COLO668 (cell line): ENCODE results near the gene SPDEF.

Experiments used
- DNase-seq: peaks from one replicate; lab custom pipeline; 2025; ENCODE audit not compliant: unreplicated experiment; lab: John Stamatoyannopoulos, UW

Gene SPDEF

DNA sequence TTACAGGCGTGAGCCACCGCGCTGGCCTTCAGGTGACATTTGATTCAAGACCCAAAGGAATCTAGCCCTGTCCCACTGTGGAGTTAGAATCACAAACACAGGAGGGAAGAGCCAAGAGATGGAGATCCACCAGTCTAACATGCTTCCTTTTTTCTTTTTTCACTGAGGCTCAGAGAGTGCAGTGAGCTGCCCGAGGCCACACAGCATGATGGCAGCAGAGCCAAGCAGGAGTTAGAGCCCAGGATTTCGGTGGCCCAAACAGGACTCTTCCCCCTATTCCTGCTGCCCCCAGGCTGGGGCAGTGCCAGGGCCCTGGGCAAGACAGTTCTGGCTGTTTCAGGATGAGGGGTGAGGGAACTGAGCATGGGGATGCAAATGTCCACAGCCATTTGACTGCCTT lies 8.1 kb upstream of the SPDEF start:
- DNase-seq = no peak

DNA sequence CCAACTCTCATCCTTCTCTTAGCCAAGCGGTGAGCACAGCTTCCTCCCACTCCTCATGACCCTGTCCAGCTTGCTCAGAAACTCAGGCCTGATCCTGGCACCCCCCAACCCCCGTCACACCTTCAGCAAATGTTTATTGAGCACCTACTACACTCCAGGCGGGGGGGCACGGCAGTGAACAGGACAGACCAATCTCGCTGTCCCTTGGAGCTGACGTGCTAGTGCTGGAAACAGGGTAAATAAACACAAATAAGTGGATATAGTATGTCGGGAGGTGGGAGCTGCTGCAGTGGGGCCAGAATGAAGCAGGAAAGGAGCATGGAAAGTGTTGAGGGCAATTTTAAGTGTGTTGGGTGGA lies 7.4 kb upstream of the SPDEF start:
- DNase-seq = no peak

DNA sequence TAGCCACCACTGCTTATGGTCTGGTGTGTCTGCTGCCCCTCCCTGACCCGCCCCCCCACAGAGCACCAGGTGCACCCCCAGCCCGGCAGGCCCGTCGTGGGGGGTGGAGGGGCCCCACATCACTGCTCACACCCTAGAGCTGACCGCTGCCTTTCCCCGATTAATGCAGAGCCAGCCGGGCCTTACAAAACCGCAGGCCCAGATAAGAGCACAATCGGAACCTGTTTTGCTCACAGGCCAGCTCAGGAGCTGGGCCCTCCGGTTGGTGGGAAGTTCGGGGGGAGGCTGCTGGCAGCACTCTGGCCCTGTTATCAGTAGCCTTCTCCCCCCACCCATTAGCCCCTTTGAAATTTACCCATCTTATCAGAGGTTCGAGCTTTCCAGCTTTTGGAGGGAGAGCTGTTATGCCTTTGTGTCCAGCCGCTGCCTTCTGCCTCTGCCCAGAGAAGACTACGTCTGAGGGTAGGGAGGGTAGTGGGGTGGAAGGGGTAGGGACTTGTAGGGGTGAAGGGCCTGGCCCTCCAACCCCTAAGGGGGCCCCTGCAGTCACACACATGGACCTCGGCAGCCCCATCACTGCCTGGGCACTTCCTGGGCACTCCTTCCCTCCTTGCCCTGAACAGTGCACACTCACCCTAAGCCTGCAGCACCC lies 6.9 kb upstream of the SPDEF start:
- no peak for DNase-seq

DNA sequence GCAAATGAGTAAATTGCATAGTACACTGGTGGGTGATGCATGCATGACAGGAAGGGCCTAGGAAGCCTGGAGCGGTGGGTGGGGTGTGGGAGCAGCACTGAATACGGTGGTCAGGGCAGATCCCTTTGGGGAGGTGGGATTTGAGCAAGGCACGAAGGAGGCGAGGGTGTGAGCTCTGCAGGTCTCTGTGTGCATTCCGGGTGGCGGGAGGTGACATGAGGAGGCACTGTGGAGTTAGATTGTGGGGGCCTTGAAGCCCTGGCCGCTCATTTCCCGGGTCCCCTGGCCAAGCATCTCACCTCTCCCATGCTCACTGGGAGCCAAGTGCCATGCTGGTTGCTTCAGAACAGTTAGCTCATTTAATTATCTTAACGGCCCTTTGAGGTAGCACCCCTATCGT lies 6.2 kb upstream of the SPDEF start:
- no peak for DNase-seq

DNA sequence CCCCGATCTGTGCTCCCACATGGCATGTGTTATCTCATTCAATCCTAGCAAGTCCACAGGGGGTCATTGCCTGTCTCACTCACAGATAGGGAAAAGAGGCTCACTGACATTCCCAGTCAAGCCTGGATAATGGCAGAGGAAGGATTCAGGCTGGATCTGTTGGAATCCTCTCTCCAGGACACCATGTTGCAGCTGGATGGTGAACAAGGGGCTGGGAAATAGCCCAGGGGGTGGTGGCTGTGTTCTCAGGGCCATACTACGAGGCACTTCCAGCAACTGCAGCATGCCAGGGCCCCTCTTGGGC lies 5.0 kb upstream of the SPDEF start:
- no peak for DNase-seq

DNA sequence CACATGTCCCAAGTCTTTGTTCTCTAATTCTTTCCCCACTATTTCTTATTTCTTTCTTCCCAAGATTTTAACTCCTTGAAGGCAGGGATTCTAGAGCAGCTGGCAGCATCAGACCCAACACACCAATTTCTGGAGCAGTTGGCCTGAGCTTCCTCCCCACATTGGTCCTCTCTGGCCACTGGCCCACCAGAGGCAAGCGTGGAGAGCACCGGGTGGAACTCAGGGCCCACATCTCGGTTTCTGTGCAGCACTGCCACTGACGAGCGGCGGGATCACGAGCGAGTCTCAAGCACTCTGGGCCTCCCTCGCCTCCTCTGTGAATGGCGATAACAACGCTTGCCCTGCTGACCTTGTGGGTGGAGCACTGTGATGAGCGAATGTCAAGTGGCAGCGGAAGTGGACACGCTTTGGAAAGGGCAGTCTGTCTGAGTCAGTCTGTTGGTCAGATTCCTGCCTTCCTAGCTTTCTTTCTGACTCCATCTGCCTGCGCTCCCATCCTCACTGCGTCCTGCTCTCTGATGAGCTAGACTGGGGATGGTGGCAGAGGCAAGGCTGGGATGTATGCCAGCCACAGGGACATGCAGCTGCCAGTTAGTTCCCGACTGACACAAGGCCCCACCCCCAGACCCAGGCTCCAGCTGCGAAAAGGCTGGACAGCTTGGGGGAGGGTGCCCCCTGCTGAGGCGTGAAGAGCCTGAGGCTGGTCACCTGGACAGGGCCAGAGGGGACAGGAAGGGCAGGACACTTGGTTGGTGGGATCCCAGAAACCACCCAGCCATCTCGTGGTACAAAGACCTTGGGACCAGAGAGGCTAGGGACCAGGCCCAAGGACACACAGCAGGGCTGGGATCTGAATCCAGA lies 4.5 kb upstream of the SPDEF start:
- peak; percentile 73 for DNase-seq

DNA sequence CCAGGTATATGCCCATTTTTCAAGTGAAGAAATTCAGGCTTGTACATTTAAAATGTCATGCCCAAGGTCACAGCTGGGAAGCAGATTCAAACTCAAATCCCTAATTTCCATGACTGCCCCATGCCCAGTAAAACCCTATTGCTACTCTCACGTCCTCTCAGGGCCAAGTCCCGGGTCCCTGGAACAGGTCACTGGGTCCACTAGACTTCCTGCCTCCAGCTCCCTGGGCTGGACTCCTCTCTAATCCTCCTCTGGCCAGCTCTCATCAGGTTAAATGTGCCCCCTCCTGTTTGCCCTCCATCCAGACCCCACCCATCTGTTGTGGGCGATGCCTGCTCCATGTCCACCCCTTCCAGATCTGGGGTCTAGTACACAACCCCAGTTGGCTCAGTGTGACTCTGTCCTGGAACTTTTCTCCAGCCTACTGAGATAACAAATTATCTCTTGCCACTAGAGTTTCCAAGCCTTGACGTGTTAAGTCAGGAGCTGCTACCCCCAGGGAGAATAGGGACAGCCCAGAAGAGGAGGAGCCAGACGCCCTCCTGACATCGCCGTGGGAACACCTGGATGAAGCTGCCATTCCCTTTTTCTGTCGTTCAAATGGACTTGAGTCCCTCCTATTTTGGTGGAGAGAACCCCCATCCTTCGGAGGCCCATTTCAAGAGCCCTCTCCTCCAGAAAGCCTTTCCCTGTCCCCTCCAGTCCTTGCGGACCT lies 3.7 kb upstream of the SPDEF start:
- DNase-seq = no peak

DNA sequence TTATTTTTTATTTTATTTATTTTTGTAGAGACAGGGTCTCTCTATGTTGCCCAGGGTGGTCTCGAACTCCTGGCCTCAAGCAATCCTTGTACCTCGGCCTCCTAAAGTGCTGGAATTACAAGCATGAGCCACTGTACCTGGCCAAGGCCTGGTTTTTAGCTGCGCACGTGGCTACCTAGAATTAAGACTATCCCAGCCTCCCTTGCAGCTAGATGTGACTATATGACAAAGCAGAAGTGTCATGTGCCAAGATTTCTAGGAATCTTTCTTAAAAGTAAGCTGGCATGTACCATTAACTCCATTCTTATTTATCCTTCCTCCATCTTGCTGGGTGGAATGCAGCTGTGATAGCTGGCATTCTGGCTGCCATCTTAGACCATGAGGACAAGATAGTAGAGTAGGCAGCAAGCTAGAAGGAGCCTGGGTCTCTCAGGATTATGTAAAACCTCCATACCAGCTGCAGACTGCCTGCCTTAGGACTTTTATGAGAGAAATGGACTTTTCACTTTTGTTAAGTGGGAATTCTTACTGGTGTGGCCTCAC lies 2.1 kb upstream of the SPDEF start:
- DNase-seq = no peak

DNA sequence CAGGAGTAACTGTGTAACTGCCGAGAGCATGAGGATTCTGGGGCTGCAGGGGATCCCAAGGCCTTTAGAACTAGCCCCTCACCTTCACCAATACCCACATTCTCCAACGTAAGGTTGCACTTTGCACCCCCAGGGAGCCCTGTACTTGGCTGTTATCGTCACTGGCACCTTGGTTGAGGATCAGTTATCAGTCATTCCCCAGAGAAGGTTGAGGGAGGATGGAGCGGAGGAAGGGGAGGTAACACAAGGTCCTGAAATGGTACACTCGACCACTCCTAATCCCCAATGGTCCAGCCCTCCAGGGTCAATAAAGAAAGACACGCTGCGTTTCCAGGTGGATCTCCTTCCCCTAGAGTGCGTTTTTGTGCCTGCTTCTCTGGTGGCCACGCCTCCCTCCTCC lies 1.1 kb upstream of the SPDEF start:
- DNase-seq = no peak

DNA sequence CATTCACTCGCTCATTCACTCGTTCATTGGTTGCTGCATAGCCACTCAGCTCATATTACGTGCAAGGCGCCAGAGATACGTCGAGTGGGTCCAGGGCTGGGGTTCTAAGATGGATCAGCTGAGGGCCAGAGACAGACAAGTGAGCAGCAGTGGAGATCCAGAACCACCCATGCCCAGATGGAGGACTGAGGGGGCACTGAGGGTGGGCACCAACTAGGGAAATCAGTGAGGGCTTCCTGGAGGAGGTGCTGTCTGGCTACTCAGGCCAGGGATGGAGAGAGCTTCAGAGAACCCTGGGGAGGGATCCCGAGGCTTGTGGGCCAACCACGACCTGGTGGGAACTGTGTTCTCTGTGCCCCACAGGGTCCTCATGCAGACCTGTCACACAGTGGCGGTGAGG lies 364 bp upstream of the SPDEF start:
- no peak for DNase-seq

DNA sequence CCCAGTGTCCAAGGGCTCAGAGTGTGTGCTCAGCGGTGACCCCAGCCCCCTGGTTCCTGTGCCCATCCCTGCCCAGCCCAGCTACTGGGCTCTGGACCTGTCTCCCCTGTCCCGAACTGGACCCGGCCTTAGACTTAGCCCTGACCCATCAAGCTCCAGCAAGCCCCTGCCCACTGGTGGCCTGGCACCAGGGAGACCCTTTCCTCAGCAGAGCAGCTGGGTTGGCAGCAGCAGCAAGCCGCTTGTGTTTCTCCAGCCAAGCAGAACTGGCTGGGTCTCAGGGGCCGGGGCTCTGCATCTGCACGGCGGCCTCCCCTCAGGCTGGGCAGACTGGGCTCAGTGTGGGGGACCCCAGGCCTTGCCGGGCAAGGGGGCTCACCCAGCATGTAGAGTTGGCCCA lies 801 bp downstream of the SPDEF start:
- no peak for DNase-seq

DNA sequence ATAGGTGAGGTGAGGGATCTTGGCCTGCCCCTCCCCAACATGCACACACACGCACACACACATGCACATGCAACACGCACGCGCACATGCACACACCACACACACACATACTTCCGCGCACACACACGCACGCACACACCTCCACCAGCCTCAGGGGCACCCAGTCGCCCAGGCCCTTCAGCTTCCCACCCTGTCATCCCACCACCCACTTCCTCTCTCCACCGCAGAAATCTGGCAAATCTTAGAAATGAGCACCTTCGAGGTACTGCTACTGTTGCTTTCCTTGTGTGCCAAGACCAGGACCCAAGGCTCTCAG lies 1.2 kb downstream of the SPDEF start:
- DNase-seq = no peak

DNA sequence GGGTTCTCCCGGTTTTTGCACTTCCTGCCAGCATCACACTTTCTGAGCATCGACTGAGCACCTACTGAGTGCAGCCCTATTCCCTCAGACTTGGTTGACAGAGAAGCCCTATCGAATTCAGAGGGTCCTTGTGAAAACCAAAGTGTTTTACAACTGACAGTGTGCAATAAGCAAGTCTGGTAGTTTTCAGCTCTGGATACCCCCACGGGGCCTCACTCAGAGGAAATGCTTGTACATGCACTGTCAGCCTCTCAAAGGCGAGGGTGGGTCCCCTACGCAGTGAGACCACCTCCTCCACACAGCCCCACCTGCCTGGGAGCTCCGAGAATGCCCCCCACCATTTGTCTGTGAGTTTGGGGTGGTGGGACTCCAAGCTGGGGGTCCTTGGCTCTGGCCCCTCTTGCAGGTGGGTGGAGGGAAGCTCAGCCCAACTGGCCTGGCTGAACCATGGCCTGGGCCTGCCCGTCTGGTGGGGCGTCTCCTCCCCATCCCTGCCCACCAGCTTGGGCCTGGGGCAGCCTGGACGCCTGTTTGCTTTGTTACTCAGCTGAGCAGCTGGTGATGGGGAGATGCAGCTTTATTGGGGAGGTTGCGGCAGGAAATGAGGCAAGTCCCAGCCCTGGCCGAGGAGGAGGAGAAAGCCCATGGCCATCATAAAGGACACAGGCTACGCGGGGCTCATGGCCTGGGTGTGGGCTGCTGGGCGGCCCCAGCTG lies 1.7 kb downstream of the SPDEF start:
- DNase-seq = no peak

DNA sequence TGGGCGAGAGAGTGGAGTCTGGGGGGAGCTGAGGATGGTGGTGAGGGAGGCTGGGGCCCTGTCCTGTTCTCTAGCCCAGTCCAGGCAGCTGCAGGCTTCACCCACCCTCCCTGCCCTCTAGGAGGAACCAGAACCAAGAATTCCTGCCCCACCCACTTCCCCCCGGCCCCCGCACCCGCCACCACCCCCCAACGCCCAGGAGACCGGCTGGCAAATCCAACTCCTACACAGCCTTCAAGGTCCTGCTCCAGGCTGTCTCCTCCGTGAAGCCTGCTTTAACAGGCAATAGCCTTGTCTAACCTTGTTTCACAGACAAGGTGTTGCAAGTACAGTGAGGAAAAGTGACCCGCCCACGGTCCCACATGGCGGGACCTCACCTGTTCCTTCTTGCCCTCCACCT lies 2.4 kb downstream of the SPDEF start:
- DNase-seq = no peak

DNA sequence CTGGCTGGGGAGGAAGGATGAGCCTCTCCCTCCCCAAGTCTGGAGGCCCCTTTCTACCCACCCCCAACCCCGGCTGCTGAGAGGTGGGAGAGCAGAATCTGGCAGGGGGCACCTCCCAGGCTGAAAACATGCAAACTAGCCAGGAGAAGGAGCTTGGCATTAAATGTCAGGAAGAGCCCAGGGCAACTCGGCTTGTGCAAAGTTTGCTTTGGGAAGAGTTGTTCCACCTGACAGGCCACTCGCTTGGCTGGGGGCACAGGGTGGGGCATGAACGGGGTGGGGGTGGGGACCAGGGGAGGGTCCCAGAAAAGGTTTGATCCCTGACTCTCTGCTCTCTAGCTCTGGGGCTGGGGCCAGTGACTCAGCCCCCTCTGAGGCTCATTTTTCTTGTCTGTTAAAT lies 3.0 kb downstream of the SPDEF start:
- no peak for DNase-seq

DNA sequence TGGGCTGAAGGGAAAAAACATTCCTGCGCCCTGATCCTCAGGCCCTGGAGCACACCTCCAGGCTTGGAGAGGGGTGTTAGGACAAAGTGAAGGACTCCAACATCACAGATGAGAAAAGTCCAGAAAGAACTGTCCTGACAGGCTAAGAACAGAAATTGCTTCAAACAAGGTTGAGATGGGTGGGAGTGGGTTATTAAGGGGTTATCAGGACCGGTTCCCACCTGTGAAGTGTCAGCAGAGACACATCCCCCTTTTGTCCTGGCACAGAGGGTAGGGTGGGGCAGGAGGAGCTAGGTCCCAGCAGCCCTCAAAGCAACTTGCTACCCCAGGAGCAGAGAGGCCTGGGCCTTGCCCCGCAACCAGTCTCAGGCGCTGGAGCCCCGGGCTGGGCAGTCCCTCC lies 3.5 kb downstream of the SPDEF start:
- DNase-seq = no peak

DNA sequence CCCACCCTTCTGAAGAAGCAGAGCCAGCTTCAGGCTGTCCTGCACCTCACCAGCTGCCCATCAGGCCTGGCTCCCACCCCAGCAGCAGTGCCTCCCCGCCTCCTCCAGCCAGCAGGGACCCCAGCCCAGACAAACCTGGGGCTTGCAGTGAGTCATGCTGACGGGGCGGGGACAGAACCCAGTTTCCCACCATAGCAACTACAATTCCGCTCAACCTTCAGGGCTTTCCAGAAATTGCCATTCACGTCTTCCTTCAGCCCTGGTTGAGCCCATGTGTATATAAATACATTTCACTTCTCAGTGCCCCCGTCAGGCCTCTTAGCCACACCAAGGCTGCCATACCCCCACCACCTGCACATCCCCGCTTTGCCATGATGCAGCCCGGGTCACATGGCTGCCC lies 4.4 kb downstream of the SPDEF start:
- no peak for DNase-seq

DNA sequence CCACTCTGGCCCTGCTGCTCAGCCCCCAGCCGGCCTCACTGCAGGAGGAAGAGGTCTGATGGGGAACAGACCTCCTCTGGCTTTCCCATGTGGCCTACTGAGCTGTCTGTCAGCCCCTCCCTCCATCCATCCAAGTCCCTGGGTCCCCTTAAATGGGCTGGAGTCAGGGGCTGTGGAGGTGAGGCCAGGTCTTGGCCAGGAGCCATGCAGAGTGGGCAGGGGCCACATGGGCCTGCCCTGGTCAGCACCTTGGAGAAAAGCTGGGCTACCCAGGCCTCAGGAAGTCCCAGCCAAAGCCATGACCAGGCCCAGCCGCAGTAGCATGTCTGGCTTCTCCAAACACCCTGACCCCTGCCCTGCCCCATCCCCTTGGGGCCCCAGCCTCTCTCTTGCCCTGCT lies 6.3 kb downstream of the SPDEF start:
- no peak for DNase-seq

DNA sequence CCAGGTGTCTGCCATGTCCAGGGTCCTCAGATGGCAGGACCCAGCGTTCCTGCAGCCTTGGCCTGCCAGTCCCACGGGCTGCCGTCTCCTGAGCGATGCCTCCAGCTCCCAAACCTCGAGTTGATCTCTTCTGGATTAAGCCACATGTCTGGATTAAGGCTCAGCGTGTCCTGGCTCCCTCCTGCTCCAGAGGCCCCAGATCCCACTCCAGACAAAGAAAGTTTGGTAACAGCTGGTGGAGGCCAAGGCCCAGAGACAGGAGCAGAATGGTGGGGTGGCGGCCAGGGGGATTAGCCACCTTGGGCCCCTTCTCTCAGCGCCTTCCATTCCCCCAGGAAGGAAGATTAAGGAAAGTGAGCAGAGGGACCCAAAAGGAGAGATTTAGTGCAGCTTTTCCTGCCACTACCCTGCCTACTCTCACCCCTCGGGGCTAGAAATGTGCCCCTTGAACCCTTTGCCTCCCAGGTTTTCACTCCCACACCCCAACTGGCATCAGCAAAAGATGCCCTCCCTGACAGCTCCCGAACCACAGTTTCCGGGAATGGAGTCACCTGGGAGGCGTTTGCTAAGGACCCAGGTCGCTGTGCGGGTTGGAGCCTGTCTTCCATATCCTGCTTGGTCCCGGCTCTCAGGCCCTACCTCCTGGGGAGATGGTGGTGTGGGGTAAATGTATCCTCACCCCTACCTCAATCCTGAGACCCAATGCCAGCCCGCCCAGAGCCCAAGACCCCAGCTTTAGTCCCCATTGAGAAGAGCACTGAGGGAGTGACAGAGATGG lies 6.9 kb downstream of the SPDEF start:
- no peak for DNase-seq

DNA sequence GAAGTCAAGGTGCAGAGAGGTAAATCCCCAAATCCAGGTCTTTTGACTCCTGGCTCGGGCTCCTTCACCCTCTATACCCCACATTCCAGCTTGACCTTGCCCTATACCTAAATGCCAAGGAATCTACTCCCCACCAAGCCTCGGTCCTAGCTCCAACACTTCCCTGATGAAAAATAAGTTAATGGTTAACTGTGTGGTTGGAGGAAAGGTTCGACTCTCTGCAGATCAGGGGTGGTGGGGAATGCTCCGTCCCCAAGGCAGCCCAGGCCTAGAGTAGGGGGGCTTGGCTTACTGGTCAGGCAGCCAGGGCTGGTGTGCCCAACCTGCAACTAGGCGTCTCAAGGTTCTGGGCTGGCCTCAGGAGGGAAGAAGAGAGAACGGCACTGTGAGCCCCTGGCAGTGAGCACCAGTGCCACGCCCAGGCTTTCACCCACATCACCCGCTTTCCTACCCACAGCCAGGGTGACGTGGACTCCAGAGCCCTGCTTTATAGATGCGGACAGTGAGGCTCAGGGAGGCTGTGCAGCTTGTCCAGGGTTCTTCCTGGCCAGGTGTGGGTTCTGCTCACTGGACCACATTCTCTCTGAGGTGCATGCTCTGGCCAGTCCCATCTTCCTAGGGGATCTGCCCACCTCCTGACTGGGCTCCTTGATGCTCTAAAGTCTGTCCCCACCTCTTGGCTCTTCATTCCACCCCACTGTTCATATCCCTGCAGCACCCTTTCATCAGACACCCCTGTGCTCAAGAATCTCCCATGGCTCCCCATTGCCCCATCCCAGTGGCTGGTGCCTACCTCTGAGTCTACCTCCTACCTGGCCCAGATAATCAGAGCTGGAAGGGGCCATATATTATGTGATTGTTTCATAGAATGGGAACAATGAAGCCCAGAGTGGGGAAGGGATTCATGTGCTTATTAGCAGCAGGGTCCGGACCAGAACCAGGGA lies 8.2 kb downstream of the SPDEF start:
- DNase-seq = peak; percentile 23
